GM23338 (cell line): ENCODE results near the gene TAF6L. TPM values are rescaled to one million over a fixed set of nuclear protein-coding genes. Genes with fewer than 3 reads are reported as not detected.
"Not testable (repeated sequence)": the region's sequence is repeated elsewhere in the genome, so short reads cannot be mapped to it uniquely, and the experiment has no call there.

Experiments
- ATAC-seq: fragments of 200-7000 bp; cut with Tn5 transposase; 3 replicates; pipeline ENCODE4 v1.9.1; 2020
- DNase-seq: peaks from one replicate; pipeline ENCODE4 v3.0.0-alpha.2; 2015; ENCODE audit warnings: low spot score
- H2AFZ ChIP-seq: fragments of 200-600 bp; sonication (generic); 2 replicates; pipeline ENCODE4 v1.8.0; 2016; ENCODE audit warnings: antibody characterized with exemption, mild to moderate bottlenecking, moderate library complexity
- H3F3A ChIP-seq: fragments of 200-600 bp; sonication (generic); replicated peaks from 2 replicates; pipeline ENCODE4 v1.8.0; 2017; ENCODE audit warnings: antibody characterized with exemption, mixed run types, low read depth
- H3K27ac ChIP-seq: fragments of 200-600 bp; sonication (generic); 2 replicates; pipeline ENCODE4 v1.6.1; 2016; ENCODE audit warnings: low read depth
- H3K27me3 ChIP-seq: fragments of 200-600 bp; sonication (generic); 2 replicates; pipeline ENCODE4 v1.8.0; 2016; ENCODE audit warnings: mild to moderate bottlenecking, mixed run types, moderate library complexity; ENCODE audit not compliant: insufficient read depth
- H3K36me3 ChIP-seq: fragments of 200-600 bp; sonication (generic); 2 replicates; pipeline ENCODE4 v1.8.0; 2016; ENCODE audit warnings: mild to moderate bottlenecking; ENCODE audit not compliant: insufficient read depth
- H3K4me1 ChIP-seq: fragments of 200-600 bp; sonication (generic); 2 replicates; pipeline ENCODE4 v1.8.0; 2016; ENCODE audit warnings: mild to moderate bottlenecking, moderate library complexity; ENCODE audit not compliant: insufficient read depth
- H3K4me2 ChIP-seq: fragments of 200-600 bp; sonication (generic); 2 replicates; pipeline ENCODE4 v1.7.1; 2017; ENCODE audit warnings: mixed run types
- H3K4me3 ChIP-seq: fragments of 200-600 bp; sonication (generic); 2 replicates; pipeline ENCODE4 v1.6.1; 2016; ENCODE audit warnings: mixed run types
- H3K79me2 ChIP-seq: fragments of 200-600 bp; sonication (generic); replicated peaks from 2 replicates; pipeline ENCODE4 v1.8.0; 2017; ENCODE audit warnings: mild to moderate bottlenecking; ENCODE audit not compliant: insufficient read depth
- H3K9me2 ChIP-seq: fragments of 200-600 bp; sonication (generic); 2 replicates; pipeline ENCODE4 v1.8.0; 2017; ENCODE audit not compliant: insufficient read depth
- H4K20me1 ChIP-seq: fragments of 200-600 bp; sonication (generic); replicated peaks from 2 replicates; pipeline ENCODE4 v1.8.0; 2017; ENCODE audit warnings: mild to moderate bottlenecking; ENCODE audit not compliant: insufficient read depth
- H3K27ac Mint-ChIP-seq: 2 replicates; pipeline ENCODE4 v1.8.0; 2020; ENCODE audit warnings: inconsistent platforms, mild to moderate bottlenecking, moderate library complexity, mixed read lengths
- H3K27me3 Mint-ChIP-seq: 3 replicates; pipeline ENCODE4 v1.8.0; 2022; ENCODE audit warnings: low read depth, mild to moderate bottlenecking, moderate library complexity, mixed read lengths, inconsistent platforms; ENCODE audit not compliant: insufficient read depth, poor library complexity
- H3K36me3 Mint-ChIP-seq: 3 replicates; pipeline ENCODE4 v1.8.0; 2021; ENCODE audit warnings: low read depth, mild to moderate bottlenecking, inconsistent platforms, moderate library complexity, mixed read lengths
- H3K4me1 Mint-ChIP-seq: 3 replicates; pipeline ENCODE4 v1.8.0; 2020; ENCODE audit warnings: mild to moderate bottlenecking, inconsistent platforms, mixed read lengths
- H3K4me3 Mint-ChIP-seq: 3 replicates; pipeline ENCODE4 v1.8.0; 2021; ENCODE audit warnings: moderate library complexity, mild to moderate bottlenecking, inconsistent platforms, mixed read lengths
- H3K9me3 Mint-ChIP-seq: 3 replicates; pipeline ENCODE4 v1.8.0; 2020; ENCODE audit warnings: moderate library complexity, mild to moderate bottlenecking, inconsistent platforms, mixed read lengths
- ETS1 ChIP-seq: IDR thresholded peaks from 2 replicates; pipeline ENCODE4 v1.6.1; 2016; ENCODE audit warnings: antibody characterized with exemption
- JUNB ChIP-seq: IDR thresholded peaks from one replicate; pipeline ENCODE4 v1.6.1; 2016; ENCODE audit warnings: antibody characterized with exemption; ENCODE audit not compliant: unreplicated experiment
- POLR2AphosphoS5 ChIP-seq: IDR thresholded peaks from 2 replicates; pipeline ENCODE4 v1.6.1; 2016; ENCODE audit warnings: antibody characterized with exemption, low read depth
- ZNF462 ChIP-seq: fragments of 250-450 bp; sonication (Bioruptor Pico); IDR thresholded peaks from 2 replicates; pipeline ENCODE4 v1.5.0; 2020; ENCODE audit warnings: mild to moderate bottlenecking, moderate library complexity
- polyA plus RNA-seq: library from polyadenylated mRNA; unstranded; fragments of >200 nt; fragmentation: Nextera tagmentation; extraction: Ambion mirVana; gene quantifications from 2 replicates; pipeline ENCODE4 v1.2.1, GENCODE V29; 2016
- total RNA-seq: library from RNA; depleted of rRNA; stranded (reverse); fragments of >200 nt; shearing (Covaris generic); gene quantifications from 2 replicates; pipeline ENCODE4 v1.2.3, GENCODE V29; 2014
- TF ChIP-seq, protein P1 (sequence below), 2 experiments: fragments of 200-600 bp in 1 of 2; sonication (generic) in 1 of 2; conservative IDR thresholded peaks; 2 replicates each; pipeline versions ENCODE4 v1.5.1 to v1.6.1; 2016 to 2017; ENCODE audit warnings: antibody characterized with exemption in 2 of 2, low read depth in 2 of 2, mild to moderate bottlenecking in 2 of 2, moderate library complexity in 1 of 2

The TAF6L gene
- total and polyA plus RNA-seq, 2 experiments from 2014 or later = 21.8 to 30.6 TPM

DNA sequence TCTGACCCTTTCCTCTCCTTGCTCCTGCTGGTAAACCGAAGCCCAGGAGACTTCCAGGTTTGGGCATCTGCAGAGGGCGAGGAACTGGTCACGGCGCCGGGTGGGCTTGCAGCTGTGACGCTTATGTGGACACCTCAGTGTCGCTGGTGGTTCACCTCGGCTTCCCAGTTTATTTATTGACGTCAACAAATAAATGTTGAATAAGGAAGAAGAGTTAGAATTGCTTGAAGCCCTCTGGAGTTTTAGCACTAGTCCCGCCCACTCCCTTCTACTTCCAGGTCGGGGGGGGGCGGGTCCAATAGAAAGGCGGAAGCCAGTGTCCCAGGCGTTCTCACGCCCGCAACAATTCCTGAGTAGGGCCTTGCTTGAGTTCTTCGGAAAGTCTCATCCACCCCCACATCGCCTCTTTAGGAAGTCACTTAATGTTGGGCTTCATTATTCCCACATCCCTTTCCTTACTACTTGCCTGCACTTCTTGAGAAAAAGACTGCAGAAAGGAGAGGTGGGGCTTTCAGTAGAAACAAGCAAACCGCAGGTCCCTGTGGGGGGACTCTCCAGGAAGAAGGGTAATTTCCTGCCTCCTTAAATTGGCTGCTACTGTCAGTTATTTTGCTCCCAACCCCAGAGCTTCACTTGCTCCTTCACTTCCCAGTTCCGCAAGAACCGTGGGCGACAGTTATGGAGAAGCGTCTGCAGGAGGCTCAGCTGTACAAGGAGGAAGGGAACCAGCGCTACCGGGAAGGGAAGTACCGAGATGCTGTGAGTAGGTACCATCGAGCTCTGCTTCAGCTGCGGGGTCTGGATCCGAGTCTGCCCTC lies 42.8 kb upstream of the TAF6L start, which contains the start of gene TTC9C:
TTC9C (plus strand) TSS at position 316 of the 818 bp plus-strand sequence; CDS start at position 679, 363 bp downstream.
- H3K4me1 ChIP-seq = peaks cover 24% of the 10 kb centered on the region
- Mint-ChIP-seq H3K4me3 (peak within 1 kb of the TSS; percentile 98), H3K27ac (peak within 1 kb of the TSS; percentile 99), H3K9me3 (no peaks in the 10 kb centered on the region; the same call in 2 of the 3 replicates), H3K36me3 (peaks cover 35% of the 10 kb centered on the region), H3K27me3 (peaks cover 14% of the 10 kb centered on the region), H3K4me1 (peaks cover 21% of the 10 kb centered on the region)
- ATAC-seq (peak; percentile 58), DNase-seq (peak; percentile 94)
- H2AFZ ChIP-seq = peak within 1 kb of the TSS; percentile 33; the same call in 1 of the 2 replicates
- H3K9me2 ChIP-seq = no peaks in the 10 kb centered on the region
- H3K4me2 ChIP-seq = peak within 1 kb of the TSS; percentile 98
- peaks cover 68% of the 10 kb centered on the region for H3K79me2 ChIP-seq
- H3F3A ChIP-seq = peaks cover 35% of the 10 kb centered on the region
- H4K20me1 ChIP-seq = peaks cover 31% of the 10 kb centered on the region
- H3K36me3 ChIP-seq = peaks cover 15% of the 10 kb centered on the region
- TF ChIP-seq POLR2AphosphoS5 (peak; percentile 76), ETS1 (peak; percentile 67; the same call in 1 of the 2 replicates), JUNB (no peak)
- H3K27me3 ChIP-seq = no peaks in the 10 kb centered on the region
- H3K27ac ChIP-seq = peak within 1 kb of the TSS; percentile 97
- H3K4me3 ChIP-seq = peak within 1 kb of the TSS; percentile 59

DNA sequence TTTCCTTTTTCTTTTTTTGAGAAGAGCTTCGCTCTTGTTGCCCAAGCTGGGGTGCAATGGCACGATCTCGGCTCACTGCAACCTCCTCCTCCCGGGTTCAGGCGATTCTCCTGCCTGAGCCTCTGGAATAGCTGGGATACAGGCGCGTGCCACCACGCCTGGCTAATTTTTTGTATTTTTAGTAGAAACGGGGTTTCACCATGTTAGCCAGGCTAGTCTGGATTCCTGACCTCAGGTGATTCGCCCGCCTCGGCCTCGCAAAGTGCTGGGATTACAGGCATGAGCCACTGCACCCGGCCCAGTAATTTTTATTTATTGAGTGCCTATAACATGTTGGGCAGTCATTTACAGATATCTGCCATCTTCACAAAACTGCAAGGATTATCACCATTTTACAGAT lies 41.1 kb upstream of the TAF6L start:
- not testable (repeated sequence) for H3K27ac Mint-ChIP-seq, H3K27me3 ChIP-seq, ATAC-seq, H3K36me3 ChIP-seq, H3K9me3 Mint-ChIP-seq, H3K27ac ChIP-seq, H2AFZ ChIP-seq, H3K9me2 ChIP-seq, DNase-seq
- Histone ChIP-seq H4K20me1 (peaks cover 17% of the 10 kb centered on the region), H3F3A (peaks cover 23% of the 10 kb centered on the region), H3K79me2 (peaks cover 52% of the 10 kb centered on the region), H3K4me2 (peak overlapping the region; percentile 72), H3K4me3 (peak overlapping the region; percentile 59; the same call in 1 of the 2 replicates), H3K4me1 (peaks cover 16% of the 10 kb centered on the region)
- Mint-ChIP-seq H3K4me1 (peaks cover 12% of the 10 kb centered on the region), H3K36me3 (peaks cover 26% of the 10 kb centered on the region), H3K4me3 (peak overlapping the region; percentile 98), H3K27me3 (peaks cover 12% of the 10 kb centered on the region)

DNA sequence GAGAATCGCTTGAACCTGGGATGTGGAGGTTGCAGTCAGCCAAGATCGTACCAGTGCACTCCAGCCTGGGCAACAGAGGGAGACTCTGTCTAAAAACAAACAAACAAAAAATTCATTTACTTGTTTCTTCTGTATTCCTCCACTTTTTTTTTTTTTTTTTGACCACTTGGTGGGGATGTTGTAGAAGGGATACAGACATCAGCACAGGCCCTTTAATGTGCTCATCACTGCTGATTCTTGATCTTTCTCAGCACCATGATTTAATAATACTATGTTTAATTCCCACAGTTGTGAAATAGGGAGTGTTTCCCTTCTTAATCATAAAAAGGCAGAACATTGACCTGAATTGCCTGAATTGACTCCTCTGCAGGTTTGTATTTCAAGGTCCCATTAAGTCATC lies 38.4 kb upstream of the TAF6L start:
- DNase-seq (peak; percentile 55), ATAC-seq (no peak)
- Histone ChIP-seq H3K27me3 (no peaks in the 10 kb centered on the region), H3K36me3 (peaks cover 8% of the 10 kb centered on the region; the same call in 1 of the 2 replicates), H3K27ac (no peak overlapping the region), H3K4me3 (no peak overlapping the region), H3K4me1 (peaks cover 8% of the 10 kb centered on the region), H2AFZ (no peak overlapping the region), H3K4me2 (no peak overlapping the region), H4K20me1 (peaks cover 6% of the 10 kb centered on the region), H3F3A (peaks cover 14% of the 10 kb centered on the region), H3K9me2 (no peaks in the 10 kb centered on the region), H3K79me2 (peaks cover 36% of the 10 kb centered on the region)
- TF ChIP-seq, protein P1, sequence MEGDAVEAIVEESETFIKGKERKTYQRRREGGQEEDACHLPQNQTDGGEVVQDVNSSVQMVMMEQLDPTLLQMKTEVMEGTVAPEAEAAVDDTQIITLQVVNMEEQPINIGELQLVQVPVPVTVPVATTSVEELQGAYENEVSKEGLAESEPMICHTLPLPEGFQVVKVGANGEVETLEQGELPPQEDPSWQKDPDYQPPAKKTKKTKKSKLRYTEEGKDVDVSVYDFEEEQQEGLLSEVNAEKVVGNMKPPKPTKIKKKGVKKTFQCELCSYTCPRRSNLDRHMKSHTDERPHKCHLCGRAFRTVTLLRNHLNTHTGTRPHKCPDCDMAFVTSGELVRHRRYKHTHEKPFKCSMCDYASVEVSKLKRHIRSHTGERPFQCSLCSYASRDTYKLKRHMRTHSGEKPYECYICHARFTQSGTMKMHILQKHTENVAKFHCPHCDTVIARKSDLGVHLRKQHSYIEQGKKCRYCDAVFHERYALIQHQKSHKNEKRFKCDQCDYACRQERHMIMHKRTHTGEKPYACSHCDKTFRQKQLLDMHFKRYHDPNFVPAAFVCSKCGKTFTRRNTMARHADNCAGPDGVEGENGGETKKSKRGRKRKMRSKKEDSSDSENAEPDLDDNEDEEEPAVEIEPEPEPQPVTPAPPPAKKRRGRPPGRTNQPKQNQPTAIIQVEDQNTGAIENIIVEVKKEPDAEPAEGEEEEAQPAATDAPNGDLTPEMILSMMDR (conservative IDR thresholded peaks at IDR 0.05; ENCODE audit: low read depth in 2 of 2) = peak; percentile 41 to 45
- TF ChIP-seq ZNF462 (CRISPR knock-in tag) = no peak
- Mint-ChIP-seq H3K4me3 (no peak overlapping the region; the same call in 2 of the 3 replicates), H3K36me3 (peaks cover 25% of the 10 kb centered on the region), H3K9me3 (no peaks in the 10 kb centered on the region; the same call in 2 of the 3 replicates), H3K27me3 (peaks cover 6% of the 10 kb centered on the region), H3K4me1 (peaks cover 5% of the 10 kb centered on the region), H3K27ac (no peak overlapping the region)
